HEK293 (cell line): ENCODE data around the gene GAS7.
A peak's percentile ranks its signal among the peaks of the same experiment; 100 is the strongest.

ENCODE experiments used
- IKZF3 ChIP-seq: fragments of 450-650 bp; IDR thresholded peaks from 2 replicates; pipeline ENCODE4 v1.5.0; 2018; ENCODE audit warnings: missing biosample characterization, mild to moderate bottlenecking, missing genetic modification characterization, moderate library complexity
- INSM2 ChIP-seq: fragments of 450-650 bp; formaldehyde crosslinking; IDR thresholded peaks from 2 replicates; pipeline ENCODE4 v1.5.1; 2016; ENCODE audit warnings: missing biosample characterization, missing genetic modification characterization
- KLF1 ChIP-seq: fragments of 450-650 bp; formaldehyde crosslinking; IDR thresholded peaks from 2 replicates; pipeline ENCODE4 v1.5.1; 2016; ENCODE audit warnings: missing biosample characterization, missing genetic modification characterization
- OVOL3 ChIP-seq: fragments of 450-650 bp; formaldehyde crosslinking; IDR thresholded peaks from 2 replicates; pipeline ENCODE4 v1.5.1; 2016; ENCODE audit warnings: missing biosample characterization, missing genetic modification characterization
- RBAK ChIP-seq: fragments of 450-650 bp; formaldehyde crosslinking; IDR thresholded peaks from 2 replicates; pipeline ENCODE4 v1.5.1; 2016; ENCODE audit warnings: missing biosample characterization, missing genetic modification characterization
- REPIN1 ChIP-seq: fragments of 450-650 bp; formaldehyde crosslinking; IDR thresholded peaks from 2 replicates; pipeline ENCODE4 v1.5.1; 2017; ENCODE audit warnings: missing biosample characterization, missing genetic modification characterization, low read depth
- REST ChIP-seq: fragments of 450-650 bp; formaldehyde crosslinking; IDR thresholded peaks from 2 replicates; pipeline ENCODE4 v1.5.1; 2016; ENCODE audit warnings: missing biosample characterization, missing genetic modification characterization
- SP3 ChIP-seq: fragments of 450-650 bp; formaldehyde crosslinking; IDR thresholded peaks from 2 replicates; pipeline ENCODE4 v1.5.1; 2016; ENCODE audit warnings: missing biosample characterization, missing genetic modification characterization
- SP7 ChIP-seq: fragments of 450-650 bp; formaldehyde crosslinking; IDR thresholded peaks from 2 replicates; pipeline ENCODE4 v1.5.1; 2016; ENCODE audit warnings: missing biosample characterization, missing genetic modification characterization
- TCF7L2 ChIP-seq: IDR thresholded peaks from 2 replicates; pipeline ENCODE4 v1.6.1; 2011; ENCODE audit warnings: low read depth, mild to moderate bottlenecking, inconsistent platforms, low read length, moderate library complexity, borderline replicate concordance
- YY1 ChIP-seq: fragments of 450-650 bp; formaldehyde crosslinking; IDR thresholded peaks from 2 replicates; pipeline ENCODE4 v1.5.1; 2018; ENCODE audit warnings: missing biosample characterization, missing genetic modification characterization
- YY2 ChIP-seq: fragments of 450-650 bp; formaldehyde crosslinking; IDR thresholded peaks from 2 replicates; pipeline ENCODE4 v1.5.1; 2016; ENCODE audit warnings: missing biosample characterization, missing genetic modification characterization
- ZBTB21 ChIP-seq: fragments of 450-650 bp; formaldehyde crosslinking; IDR thresholded peaks from 2 replicates; pipeline ENCODE4 v1.5.1; 2017; ENCODE audit warnings: missing biosample characterization, missing genetic modification characterization
- ZNF121 ChIP-seq: fragments of 450-650 bp; formaldehyde crosslinking; IDR thresholded peaks from 2 replicates; pipeline ENCODE4 v1.5.1; 2016; ENCODE audit warnings: missing biosample characterization, missing genetic modification characterization
- ZNF214 ChIP-seq: fragments of 450-650 bp; formaldehyde crosslinking; IDR thresholded peaks from 2 replicates; pipeline ENCODE4 v1.5.1; 2017; ENCODE audit warnings: missing biosample characterization, mild to moderate bottlenecking, missing genetic modification characterization, borderline replicate concordance
- ZNF324 ChIP-seq: fragments of 450-650 bp; formaldehyde crosslinking; IDR thresholded peaks from 2 replicates; pipeline ENCODE4 v1.5.1; 2016; ENCODE audit warnings: missing biosample characterization, missing genetic modification characterization
- ZNF433 ChIP-seq: fragments of 450-650 bp; formaldehyde crosslinking; IDR thresholded peaks from 2 replicates; pipeline ENCODE4 v1.5.1; 2016; ENCODE audit warnings: missing biosample characterization, missing genetic modification characterization, low read depth
- ZNF501 ChIP-seq: fragments of 450-650 bp; formaldehyde crosslinking; IDR thresholded peaks from 2 replicates; pipeline ENCODE4 v1.5.1; 2016; ENCODE audit warnings: missing biosample characterization, missing genetic modification characterization
- ZNF510 ChIP-seq: fragments of 450-650 bp; formaldehyde crosslinking; IDR thresholded peaks from 2 replicates; pipeline ENCODE4 v1.5.1; 2018; ENCODE audit warnings: mild to moderate bottlenecking, missing genetic modification characterization, missing biosample characterization; ENCODE audit not compliant: insufficient replicate concordance
- ZNF76 ChIP-seq: fragments of 450-650 bp; formaldehyde crosslinking; IDR thresholded peaks from 2 replicates; pipeline ENCODE4; 2016; ENCODE audit warnings: low read depth, missing biosample characterization, missing genetic modification characterization, borderline replicate concordance
- TF ChIP-seq, protein P1 (sequence below): fragments of 450-650 bp; formaldehyde crosslinking; IDR thresholded peaks from 2 replicates; pipeline ENCODE4 v1.5.1; 2016; ENCODE audit warnings: missing biosample characterization, missing genetic modification characterization, borderline replicate concordance
- TF ChIP-seq, protein P2 (sequence below): fragments of 450-650 bp; formaldehyde crosslinking; IDR thresholded peaks from 2 replicates; pipeline ENCODE4 v1.5.1; 2017; ENCODE audit warnings: missing biosample characterization, mild to moderate bottlenecking, missing genetic modification characterization, moderate library complexity
- TF ChIP-seq, protein P3 (sequence below): fragments of 450-650 bp; formaldehyde crosslinking; IDR thresholded peaks from 2 replicates; pipeline ENCODE4 v1.5.1; 2016; ENCODE audit warnings: missing biosample characterization, missing genetic modification characterization

Gene GAS7

GRCh38 chr17:10114931-10115535, 83.4 kb downstream of the GAS7 start (continued):
- peak; percentile 37; the same call in 1 of the 2 replicates for TF ChIP-seq INSM2 (tag by site-specific recombination)
- TF ChIP-seq REST (tag by site-specific recombination), result no peak
- TF ChIP-seq ZNF510 (tag by site-specific recombination), result no peak
- TF ChIP-seq ZNF501, result no peak
- peak; percentile 60; the same call in 1 of the 2 replicates for TF ChIP-seq IKZF3
- no peak for TF ChIP-seq ZNF214 (tag by site-specific recombination)
- no peak for TF ChIP-seq YY2
- no peak for TF ChIP-seq RBAK (tag by site-specific recombination)
- TF ChIP-seq ZNF76, result peak; percentile 89
- TF ChIP-seq OVOL3 (tag by site-specific recombination), result no peak
- TF ChIP-seq YY1 (tag by site-specific recombination), result no peak
- TF ChIP-seq ZBTB21, result peak; percentile 26; the same call in 1 of the 2 replicates
- no peak for TF ChIP-seq TCF7L2
- TF ChIP-seq SP3 (tag by site-specific recombination), result no peak
- TF ChIP-seq SP7, result peak; percentile 73
- TF ChIP-seq, protein P1, sequence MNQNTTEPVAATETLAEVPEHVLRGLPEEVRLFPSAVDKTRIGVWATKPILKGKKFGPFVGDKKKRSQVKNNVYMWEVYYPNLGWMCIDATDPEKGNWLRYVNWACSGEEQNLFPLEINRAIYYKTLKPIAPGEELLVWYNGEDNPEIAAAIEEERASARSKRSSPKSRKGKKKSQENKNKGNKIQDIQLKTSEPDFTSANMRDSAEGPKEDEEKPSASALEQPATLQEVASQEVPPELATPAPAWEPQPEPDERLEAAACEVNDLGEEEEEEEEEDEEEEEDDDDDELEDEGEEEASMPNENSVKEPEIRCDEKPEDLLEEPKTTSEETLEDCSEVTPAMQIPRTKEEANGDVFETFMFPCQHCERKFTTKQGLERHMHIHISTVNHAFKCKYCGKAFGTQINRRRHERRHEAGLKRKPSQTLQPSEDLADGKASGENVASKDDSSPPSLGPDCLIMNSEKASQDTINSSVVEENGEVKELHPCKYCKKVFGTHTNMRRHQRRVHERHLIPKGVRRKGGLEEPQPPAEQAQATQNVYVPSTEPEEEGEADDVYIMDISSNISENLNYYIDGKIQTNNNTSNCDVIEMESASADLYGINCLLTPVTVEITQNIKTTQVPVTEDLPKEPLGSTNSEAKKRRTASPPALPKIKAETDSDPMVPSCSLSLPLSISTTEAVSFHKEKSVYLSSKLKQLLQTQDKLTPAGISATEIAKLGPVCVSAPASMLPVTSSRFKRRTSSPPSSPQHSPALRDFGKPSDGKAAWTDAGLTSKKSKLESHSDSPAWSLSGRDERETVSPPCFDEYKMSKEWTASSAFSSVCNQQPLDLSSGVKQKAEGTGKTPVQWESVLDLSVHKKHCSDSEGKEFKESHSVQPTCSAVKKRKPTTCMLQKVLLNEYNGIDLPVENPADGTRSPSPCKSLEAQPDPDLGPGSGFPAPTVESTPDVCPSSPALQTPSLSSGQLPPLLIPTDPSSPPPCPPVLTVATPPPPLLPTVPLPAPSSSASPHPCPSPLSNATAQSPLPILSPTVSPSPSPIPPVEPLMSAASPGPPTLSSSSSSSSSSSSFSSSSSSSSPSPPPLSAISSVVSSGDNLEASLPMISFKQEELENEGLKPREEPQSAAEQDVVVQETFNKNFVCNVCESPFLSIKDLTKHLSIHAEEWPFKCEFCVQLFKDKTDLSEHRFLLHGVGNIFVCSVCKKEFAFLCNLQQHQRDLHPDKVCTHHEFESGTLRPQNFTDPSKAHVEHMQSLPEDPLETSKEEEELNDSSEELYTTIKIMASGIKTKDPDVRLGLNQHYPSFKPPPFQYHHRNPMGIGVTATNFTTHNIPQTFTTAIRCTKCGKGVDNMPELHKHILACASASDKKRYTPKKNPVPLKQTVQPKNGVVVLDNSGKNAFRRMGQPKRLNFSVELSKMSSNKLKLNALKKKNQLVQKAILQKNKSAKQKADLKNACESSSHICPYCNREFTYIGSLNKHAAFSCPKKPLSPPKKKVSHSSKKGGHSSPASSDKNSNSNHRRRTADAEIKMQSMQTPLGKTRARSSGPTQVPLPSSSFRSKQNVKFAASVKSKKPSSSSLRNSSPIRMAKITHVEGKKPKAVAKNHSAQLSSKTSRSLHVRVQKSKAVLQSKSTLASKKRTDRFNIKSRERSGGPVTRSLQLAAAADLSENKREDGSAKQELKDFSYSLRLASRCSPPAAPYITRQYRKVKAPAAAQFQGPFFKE, result no peak
- TF ChIP-seq ZNF324 (tag by site-specific recombination), result no peak
- TF ChIP-seq ZNF121 (tag by site-specific recombination), result no peak
- TF ChIP-seq ZNF433 (tag by site-specific recombination), result no peak
- no peak for TF ChIP-seq KLF1 (tag by site-specific recombination)
- TF ChIP-seq, protein P2, sequence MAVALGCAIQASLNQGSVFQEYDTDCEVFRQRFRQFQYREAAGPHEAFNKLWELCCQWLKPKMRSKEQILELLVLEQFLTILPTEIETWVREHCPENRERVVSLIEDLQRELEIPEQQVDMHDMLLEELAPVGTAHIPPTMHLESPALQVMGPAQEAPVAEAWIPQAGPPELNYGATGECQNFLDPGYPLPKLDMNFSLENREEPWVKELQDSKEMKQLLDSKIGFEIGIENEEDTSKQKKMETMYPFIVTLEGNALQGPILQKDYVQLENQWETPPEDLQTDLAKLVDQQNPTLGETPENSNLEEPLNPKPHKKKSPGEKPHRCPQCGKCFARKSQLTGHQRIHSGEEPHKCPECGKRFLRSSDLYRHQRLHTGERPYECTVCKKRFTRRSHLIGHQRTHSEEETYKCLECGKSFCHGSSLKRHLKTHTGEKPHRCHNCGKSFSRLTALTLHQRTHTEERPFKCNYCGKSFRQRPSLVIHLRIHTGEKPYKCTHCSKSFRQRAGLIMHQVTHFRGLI, result no peak
- TF ChIP-seq REPIN1 (tag by site-specific recombination), result no peak
- TF ChIP-seq, protein P3, sequence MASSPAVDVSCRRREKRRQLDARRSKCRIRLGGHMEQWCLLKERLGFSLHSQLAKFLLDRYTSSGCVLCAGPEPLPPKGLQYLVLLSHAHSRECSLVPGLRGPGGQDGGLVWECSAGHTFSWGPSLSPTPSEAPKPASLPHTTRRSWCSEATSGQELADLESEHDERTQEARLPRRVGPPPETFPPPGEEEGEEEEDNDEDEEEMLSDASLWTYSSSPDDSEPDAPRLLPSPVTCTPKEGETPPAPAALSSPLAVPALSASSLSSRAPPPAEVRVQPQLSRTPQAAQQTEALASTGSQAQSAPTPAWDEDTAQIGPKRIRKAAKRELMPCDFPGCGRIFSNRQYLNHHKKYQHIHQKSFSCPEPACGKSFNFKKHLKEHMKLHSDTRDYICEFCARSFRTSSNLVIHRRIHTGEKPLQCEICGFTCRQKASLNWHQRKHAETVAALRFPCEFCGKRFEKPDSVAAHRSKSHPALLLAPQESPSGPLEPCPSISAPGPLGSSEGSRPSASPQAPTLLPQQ (tag by site-specific recombination), result peak; percentile 31; the same call in 1 of the 2 replicates
